Tibial nerve (tissue), 4 donors: ENCODE results near the gene CASS4. TPM values are rescaled to one million over a fixed set of nuclear protein-coding genes. Genes with fewer than 3 reads are reported as not detected.

Experiments used
- DNase-seq, 2 donors: peaks; one replicate each; pipeline ENCODE4 v3.0.0-alpha.2; 2019; ENCODE audit warnings: low spot score in 2 of 2
- H3K27ac ChIP-seq, 4 donors: fragments of 200-600 bp; sonication (generic) in 3 of 4; one replicate each; pipeline ENCODE4 v1.5.1; 2017 to 2019; ENCODE audit warnings: mild to moderate bottlenecking in 1 of 4
- H3K27me3 ChIP-seq, 2 donors: fragments of 200-600 bp; sonication (generic) in 1 of 2; one replicate each; pipeline versions ENCODE4 v1.5.1 to v1.6.0; 2017 to 2019
- H3K36me3 ChIP-seq, 3 donors: fragments of 200-600 bp; sonication (generic); one replicate each; pipeline ENCODE4 v1.5.1; 2018 to 2019
- H3K4me1 ChIP-seq, 4 donors: fragments of 200-600 bp; sonication (generic) in 3 of 4; one replicate each; pipeline ENCODE4 v1.5.1; 2017 to 2019
- H3K4me3 ChIP-seq, 4 donors: fragments of 200-600 bp; sonication (generic) in 3 of 4; one replicate each; pipeline ENCODE4 v1.5.1; 2017 to 2019; ENCODE audit warnings: mild to moderate bottlenecking in 1 of 4, moderate library complexity in 1 of 4
- H3K9me3 ChIP-seq, 4 donors: fragments of 200-600 bp; sonication (generic) in 3 of 4; one replicate each; pipeline ENCODE4 v1.5.1; 2017 to 2019
- CTCF ChIP-seq, 5 experiments: fragments of 200-600 bp in 3 of 5; fragments of 450-650 bp in 2 of 5; sonication (generic) in 3 of 5; IDR thresholded peaks; one replicate each; pipeline ENCODE4 v1.5.1; 2016 to 2019; ENCODE audit warnings: antibody characterized with exemption in 5 of 5, mild to moderate bottlenecking in 3 of 5, moderate library complexity in 2 of 5
- EP300 ChIP-seq, 2 donors: sonication (generic); formaldehyde crosslinking; IDR thresholded peaks; one replicate each; pipeline ENCODE4 v1.6.1; 2017; ENCODE audit warnings: antibody characterized with exemption in 2 of 2, mild to moderate bottlenecking in 1 of 2
- POLR2A ChIP-seq, 2 donors: fragments of 450-650 bp; IDR thresholded peaks; one replicate each; pipeline ENCODE4 v1.6.1; 2017; ENCODE audit warnings: antibody characterized with exemption in 2 of 2, mild to moderate bottlenecking in 2 of 2, moderate library complexity in 2 of 2
- WGBS, 2 donors: methylation state at CpG; one replicate each; pipeline ENCODE4 v1.1.5; 2018; 5-methylcytosine and 5-hydroxymethylcytosine counted together
- total RNA-seq, 4 donors: library from RNA; depleted of rRNA; stranded (reverse); fragments of >200 nt; gene quantifications; one replicate each; pipeline ENCODE4 v1.1.0, GENCODE V29; 2016

CASS4 gene
- total RNA-seq, 4 donors from 2014 or later, result 2.0 to 7.5 (median 3.6) TPM

- H3K27ac ChIP-seq, result peak overlapping the region in 3 of 4 donors; percentile 62 to 71 (median 63)
- H3K4me3 ChIP-seq, result no peak overlapping the region
- peaks cover 0 to 6% (median 1%) of the 10 kb centered on the region in 4 donors for H3K4me1 ChIP-seq
- no peaks in the 10 kb centered on the region for H3K27me3 ChIP-seq
- no peaks in the 10 kb centered on the region for H3K9me3 ChIP-seq
- peaks cover 0 to 13% (median 0%) of the 10 kb centered on the region in 3 donors for H3K36me3 ChIP-seq
- no peak for DNase-seq
- WGBS, 2 donors, result 89 to 90% methylated on average over 7 of the region's 7 CpGs
- TF ChIP-seq CTCF (IDR thresholded peaks at IDR 0.05) (no peak), EP300 (IDR thresholded peaks at IDR 0.05) (no peak), POLR2A (IDR thresholded peaks at IDR 0.05) (no peak)
Observed at GRCh38 chr20:56417402-56417801, 5.3 kb downstream of the CASS4 start.

GRCh38 chr20:56417911-56418310, 5.9 kb downstream of the CASS4 start:
- TF ChIP-seq CTCF (IDR thresholded peaks at IDR 0.05) (no peak), POLR2A (IDR thresholded peaks at IDR 0.05) (no peak), EP300 (IDR thresholded peaks at IDR 0.05) (no peak)
- H3K36me3 ChIP-seq, result peaks cover 0 to 13% (median 0%) of the 10 kb centered on the region in 3 donors
- peak overlapping the region in 3 of 4 donors; percentile 62 to 71 (median 63) for H3K27ac ChIP-seq
- no peaks in the 10 kb centered on the region for H3K9me3 ChIP-seq
- DNase-seq, result no peak
- no peak overlapping the region for H3K4me3 ChIP-seq
- peaks cover 0 to 7% (median 1%) of the 10 kb centered on the region in 4 donors for H3K4me1 ChIP-seq
- no peaks in the 10 kb centered on the region for H3K27me3 ChIP-seq
- WGBS, 2 donors, result 84 to 92% methylated on average over 4 of the region's 4 CpGs

GRCh38 chr20:56418385-56418861, 6.4 kb downstream of the CASS4 start:
- 62 to 67% methylated on average over 11 of the region's 11 CpGs for WGBS, 2 donors
- Histone ChIP-seq H3K27ac (peak overlapping the region in 3 of 4 donors; percentile 62 to 71 (median 63)), H3K36me3 (peaks cover 0 to 13% (median 0%) of the 10 kb centered on the region in 3 donors), H3K4me3 (no peak overlapping the region), H3K9me3 (no peaks in the 10 kb centered on the region), H3K4me1 (peaks cover 0 to 9% (median 1%) of the 10 kb centered on the region in 4 donors), H3K27me3 (no peaks in the 10 kb centered on the region)
- no peak for DNase-seq
- TF ChIP-seq EP300 (IDR thresholded peaks at IDR 0.05), result no peak

- Histone ChIP-seq H3K4me3 (no peak overlapping the region), H3K36me3 (peaks cover 0 to 13% (median 0%) of the 10 kb centered on the region in 3 donors), H3K9me3 (no peaks in the 10 kb centered on the region), H3K27ac (peak overlapping the region in 1 of 4 donors; percentile 63), H3K27me3 (no peaks in the 10 kb centered on the region), H3K4me1 (peaks cover 0 to 9% (median 1%) of the 10 kb centered on the region in 4 donors)
- no peak for TF ChIP-seq EP300 (IDR thresholded peaks at IDR 0.05)
- TF ChIP-seq CTCF (IDR thresholded peaks at IDR 0.05), result no peak
- no peak for TF ChIP-seq POLR2A (IDR thresholded peaks at IDR 0.05)
- no peak for DNase-seq
- WGBS, 2 donors, result 79 to 81% methylated on average over 2 of the region's 2 CpGs
Observed at GRCh38 chr20:56420028-56420427, 8.0 kb downstream of the CASS4 start.

- no peak overlapping the region for H3K27ac ChIP-seq
- WGBS, 2 donors, result 77 to 79% methylated on average over 11 of the region's 11 CpGs
- no peaks in the 10 kb centered on the region for H3K27me3 ChIP-seq
- no peak overlapping the region for H3K4me3 ChIP-seq
- DNase-seq, result no peak
- no peaks in the 10 kb centered on the region for H3K9me3 ChIP-seq
- H3K36me3 ChIP-seq, result peaks cover 0 to 13% (median 0%) of the 10 kb centered on the region in 3 donors
- H3K4me1 ChIP-seq, result peaks cover 0 to 9% (median 1%) of the 10 kb centered on the region in 4 donors
- no peak for TF ChIP-seq POLR2A (IDR thresholded peaks at IDR 0.05)
- TF ChIP-seq EP300 (IDR thresholded peaks at IDR 0.05), result no peak
- TF ChIP-seq CTCF (IDR thresholded peaks at IDR 0.05), result no peak
Observed at GRCh38 chr20:56420940-56421688, 9.1 kb downstream of the CASS4 start.
